Endometrial microvascular endothelial cells (primary cell): ENCODE measurements around the gene GORASP2. TPM values are rescaled to one million over a fixed set of nuclear protein-coding genes. Genes with fewer than 3 reads are reported as not detected.

Experiments used
- in situ Hi-C: cut with HindIII; loops from 2 replicates; pipeline ENCODE4 v1.10.0; 2017; ENCODE audit warnings: low sequenced_read_pairs, low pct_unique_long_range_greater_than_20kb; ENCODE audit errors: inconsistent ontology term
- total RNA-seq: library from RNA; depleted of rRNA; stranded (reverse); fragments of >200 nt; gene quantifications from one replicate; pipeline ENCODE4 v1.2.3, GENCODE V29; 2015; ENCODE audit errors: inconsistent ontology term

Gene GORASP2
- total RNA-seq, 1 donor from 2014 or later, result 82.4 TPM

DNA sequence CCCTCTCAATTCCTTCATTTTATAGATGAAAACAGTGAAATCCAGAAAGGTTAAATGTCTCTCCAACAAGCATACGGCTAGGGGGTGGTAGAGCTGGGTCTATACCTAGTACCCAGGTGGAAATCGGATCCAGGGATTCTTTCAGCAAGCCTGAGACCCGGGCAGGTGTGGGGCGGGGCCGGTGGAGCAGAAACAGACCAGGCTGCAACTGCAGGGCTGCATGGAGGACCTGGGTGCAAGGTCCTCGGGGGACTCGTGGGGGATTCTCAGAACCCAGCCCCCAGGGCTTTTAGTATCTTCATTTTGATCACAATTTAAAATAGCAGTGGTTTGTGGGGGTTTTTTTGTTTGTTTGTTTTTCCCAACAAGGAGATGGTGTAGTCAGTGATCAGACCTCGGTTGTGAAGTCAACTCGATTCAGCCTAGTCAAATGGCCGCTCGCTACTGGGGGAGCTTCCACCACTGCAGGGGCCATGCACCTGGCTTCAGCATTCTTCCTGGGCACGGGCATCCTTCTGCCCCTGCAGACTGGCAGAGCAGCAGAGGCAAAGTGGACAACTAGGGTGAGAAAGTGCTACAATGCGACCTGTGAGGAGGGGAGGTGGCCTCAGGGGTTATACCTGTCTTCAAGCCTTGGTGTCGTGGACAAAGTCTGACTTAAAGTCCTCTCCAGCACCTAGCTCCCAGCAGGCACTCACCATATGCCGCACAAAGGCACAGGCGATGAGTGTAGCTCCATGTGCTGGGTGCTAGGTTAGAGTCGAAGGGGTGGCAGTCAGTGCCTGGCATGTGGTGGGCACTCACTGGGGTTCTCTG lies 46.3 kb downstream of the GORASP2 start:
- in situ Hi-C loops, result no loop called here

DNA sequence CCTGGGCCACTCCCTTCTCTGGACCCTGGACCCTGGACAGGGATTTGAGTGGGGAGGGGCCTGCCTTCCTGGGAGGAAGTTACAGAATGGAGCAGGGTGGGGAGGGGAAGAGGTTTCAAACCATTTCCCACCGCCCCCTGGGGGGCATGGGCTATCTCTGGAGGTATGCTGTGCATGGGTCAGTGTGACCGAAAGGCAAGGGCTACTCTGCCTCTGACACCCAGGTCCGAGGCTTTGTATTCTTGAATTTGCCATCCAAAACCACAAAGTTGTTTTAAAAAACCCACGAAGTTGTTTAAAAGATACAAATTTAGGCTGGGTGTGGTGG lies 46.9 kb downstream of the GORASP2 start:
- in situ Hi-C loops, result no loop called here

DNA sequence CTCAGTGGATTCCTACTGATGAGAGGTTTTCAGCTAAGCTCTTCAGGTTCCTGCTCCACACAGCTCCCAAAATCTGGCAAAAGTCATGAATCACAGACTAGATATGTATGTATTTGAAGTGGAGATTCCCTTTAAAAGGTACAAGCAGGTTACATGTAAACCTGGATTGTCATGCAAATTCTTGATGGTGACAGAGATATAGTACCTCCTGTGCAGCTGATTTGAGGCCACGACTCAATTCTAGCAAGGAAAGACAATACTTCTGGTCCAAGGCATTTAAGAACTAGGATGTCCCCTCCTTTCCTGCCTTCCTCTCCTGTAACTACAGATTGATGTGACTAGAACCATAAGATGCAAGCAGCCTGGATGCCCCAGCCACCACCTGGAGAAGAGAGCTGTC lies 55.0 kb downstream of the GORASP2 start:
- in situ Hi-C loops, result no loop called here

DNA sequence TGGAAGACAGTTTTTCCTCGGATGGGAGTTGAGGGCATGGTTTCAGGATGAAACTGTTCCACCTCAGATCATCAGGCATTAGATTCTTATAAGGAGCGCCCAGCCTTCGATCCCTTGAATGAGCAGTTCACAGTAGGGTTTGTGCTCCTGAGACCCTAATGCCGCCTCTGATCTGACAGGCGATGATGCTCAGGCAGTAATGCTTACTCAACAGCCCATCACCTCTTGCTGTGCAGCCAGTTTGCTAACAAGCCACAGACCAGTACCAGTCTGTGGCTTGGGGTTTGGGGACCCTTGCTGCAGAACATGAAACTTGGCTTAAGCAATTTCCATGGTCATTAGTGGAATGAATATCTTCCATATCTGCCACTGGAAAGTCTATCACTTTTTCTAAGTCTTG lies 56.4 kb downstream of the GORASP2 start:
- in situ Hi-C loops, result no loop called here

DNA sequence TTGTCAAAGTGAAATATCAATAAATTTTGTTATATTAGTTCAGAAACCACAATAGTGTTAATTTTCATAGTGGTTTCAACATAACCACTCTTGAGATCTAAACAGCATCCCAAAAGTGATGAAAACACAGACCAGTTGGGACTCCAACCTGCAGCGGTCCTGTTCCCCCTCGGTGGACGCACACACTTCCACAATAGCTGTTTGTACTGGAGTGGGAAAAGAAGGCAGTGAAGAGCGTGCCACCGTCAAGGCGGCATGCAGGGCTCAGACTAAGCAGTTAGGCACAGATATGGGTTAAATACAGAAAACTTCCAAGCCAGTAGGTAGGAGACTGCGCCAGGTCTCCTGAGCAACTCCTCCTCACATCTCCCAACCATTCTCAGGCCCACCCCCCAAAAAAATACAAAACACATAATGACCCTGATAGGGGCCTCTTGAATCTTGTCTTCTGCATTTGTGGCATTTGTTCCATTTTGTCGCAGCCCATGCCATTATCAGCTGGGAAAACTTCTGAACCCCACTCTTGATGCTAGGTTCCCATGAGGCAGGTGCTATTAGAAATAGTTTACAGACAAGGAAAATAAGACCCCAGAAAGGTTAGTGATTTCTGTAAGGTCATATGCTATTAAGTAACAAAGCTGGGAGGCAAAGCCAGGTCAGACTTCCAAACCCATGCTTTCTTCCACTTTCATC lies 57.7 kb downstream of the GORASP2 start:
- in situ Hi-C loops, result no loop called here

DNA sequence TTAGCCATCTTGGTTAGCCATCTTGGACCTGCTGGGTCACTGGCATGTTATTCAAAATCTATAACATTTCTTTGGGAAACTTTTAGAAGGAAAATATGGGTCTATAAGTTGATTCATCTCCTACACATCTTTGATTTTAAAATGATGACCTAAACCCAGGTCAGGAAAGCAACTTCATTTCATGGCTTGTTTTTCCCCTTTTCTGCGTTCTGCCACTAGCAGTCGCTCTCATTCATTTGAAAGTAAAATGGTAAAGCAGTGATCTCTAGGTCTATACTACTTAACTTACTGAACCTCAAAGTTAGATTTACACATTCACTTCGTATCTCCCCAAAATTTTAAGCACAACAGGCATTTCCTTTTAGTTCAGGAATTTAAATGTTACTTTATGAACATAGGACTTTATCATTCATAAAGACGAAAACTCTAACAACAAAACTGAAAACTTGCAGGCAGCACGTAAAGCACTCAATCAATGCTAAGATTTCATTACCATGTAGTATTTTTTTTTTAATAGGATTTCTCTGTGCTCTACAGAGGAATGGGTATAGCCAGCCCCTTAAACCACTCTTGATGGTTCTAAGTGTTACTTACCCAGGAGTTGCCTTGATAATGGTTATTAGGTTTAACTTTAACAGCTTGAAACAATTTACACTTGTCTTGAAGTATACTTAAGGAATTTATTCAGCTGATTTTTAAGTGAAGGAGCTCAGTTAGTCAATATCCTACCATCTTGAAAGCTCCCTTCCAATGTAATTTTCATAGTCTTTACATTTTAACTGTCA lies 62.5 kb downstream of the GORASP2 start:
- in situ Hi-C loops, result no loop called here

DNA sequence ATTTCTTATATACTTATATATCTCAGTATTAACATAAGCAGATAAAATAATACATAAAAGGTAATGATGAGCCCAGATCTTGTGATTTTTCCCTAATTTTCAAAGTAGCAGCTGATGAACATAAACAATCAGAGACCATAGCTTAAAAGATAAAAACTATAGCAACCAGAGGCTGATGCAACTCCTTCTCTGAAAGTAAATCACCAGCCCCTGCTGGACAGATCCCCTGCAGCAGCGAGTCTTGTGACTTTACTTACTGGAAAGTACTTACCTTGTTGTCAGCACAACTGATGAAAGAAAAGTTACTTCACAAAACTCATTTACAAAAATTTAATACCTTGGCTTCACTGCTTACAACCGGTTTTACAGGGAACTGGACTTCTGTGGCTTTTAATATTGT lies 67.3 kb downstream of the GORASP2 start:
- in situ Hi-C loops, result no loop called here

DNA sequence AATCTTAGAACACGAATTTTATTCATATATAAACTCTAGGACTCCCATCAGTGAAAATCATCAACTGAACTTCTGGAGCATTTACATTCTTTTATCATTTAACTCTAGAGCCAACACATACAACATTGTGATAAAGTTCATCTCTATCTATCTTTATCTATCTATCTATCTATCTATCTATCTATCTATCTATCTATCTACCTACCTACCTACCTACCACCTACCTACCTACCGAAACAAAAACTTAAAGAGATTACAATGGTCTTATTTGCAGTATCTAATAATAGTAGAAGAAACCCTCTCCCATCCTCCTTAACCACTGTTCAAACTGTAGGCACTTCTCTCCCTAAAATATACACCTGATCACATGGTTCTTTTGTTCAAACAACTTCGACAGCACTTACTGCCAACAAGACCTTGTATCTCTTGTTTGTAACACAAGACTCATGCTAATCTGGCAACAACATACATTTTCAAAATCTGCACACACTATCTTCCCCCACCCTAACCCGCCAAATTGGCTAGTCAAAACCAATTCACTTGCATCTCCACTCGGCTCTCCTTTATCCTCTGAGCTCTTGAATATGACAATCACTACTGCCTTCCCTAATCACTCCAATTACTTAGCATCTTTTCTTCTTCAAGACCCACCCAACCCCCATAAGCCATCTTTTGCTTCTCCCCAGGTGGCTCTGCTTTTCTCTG lies 69.0 kb downstream of the GORASP2 start:
- in situ Hi-C loops, result no loop called here

DNA sequence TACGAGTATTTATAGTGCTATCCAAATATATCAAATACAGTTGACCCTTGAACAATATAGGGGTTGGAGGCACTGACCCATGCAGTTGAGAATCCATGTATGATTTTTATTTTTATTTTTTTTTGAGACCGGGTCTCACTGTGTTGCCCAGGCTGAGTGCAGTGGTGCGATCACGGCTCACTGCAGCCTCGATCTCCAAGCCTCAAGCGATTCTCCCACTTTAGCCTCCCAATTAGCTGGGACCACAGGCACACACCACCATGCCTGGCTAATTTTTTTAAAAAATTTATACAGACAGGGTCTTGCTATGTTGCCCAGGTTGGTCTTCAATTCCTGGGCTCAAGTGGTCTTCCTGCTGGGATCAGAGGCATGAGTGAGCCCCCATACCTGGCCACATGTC lies 70.6 kb downstream of the GORASP2 start:
- in situ Hi-C loops, result no loop called here

DNA sequence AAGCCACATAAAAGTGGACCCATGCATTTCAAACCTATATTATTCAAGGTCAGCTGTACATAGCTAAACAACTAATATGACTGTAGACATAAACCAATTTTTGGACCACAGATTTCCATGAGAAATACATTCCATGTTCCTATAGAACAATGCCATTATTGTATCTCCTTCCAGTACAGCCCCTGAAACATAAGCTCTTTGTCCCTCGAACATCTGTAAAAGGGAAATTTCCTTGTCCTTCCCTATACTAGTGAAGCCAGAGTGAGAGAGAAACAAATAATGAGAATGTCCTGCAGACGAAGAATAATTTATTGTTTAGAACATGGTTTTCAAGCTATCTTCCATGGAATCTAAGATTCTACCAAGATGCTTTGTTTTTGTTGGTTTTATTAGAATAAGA lies 75.3 kb downstream of the GORASP2 start:
- in situ Hi-C loops, result no loop called here

DNA sequence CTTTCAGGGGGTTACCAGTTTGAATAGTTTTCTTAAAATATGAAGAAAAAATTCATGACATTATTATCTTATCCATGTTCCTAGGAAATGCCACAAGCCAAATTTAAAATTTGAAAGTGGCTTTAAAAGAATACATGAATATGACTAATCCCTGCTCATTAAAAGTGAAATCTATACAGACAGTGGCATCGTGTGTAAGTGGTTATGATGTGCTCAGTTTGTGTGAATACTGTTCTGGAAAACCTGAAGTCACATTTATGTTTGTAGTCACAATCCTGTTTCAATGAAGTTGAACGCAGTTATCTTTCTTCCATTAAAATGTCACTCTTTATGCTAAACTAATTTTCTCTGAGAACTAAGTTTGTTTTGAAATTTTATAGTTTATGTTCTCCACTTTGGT lies 75.8 kb downstream of the GORASP2 start:
- in situ Hi-C loops, result no loop called here

DNA sequence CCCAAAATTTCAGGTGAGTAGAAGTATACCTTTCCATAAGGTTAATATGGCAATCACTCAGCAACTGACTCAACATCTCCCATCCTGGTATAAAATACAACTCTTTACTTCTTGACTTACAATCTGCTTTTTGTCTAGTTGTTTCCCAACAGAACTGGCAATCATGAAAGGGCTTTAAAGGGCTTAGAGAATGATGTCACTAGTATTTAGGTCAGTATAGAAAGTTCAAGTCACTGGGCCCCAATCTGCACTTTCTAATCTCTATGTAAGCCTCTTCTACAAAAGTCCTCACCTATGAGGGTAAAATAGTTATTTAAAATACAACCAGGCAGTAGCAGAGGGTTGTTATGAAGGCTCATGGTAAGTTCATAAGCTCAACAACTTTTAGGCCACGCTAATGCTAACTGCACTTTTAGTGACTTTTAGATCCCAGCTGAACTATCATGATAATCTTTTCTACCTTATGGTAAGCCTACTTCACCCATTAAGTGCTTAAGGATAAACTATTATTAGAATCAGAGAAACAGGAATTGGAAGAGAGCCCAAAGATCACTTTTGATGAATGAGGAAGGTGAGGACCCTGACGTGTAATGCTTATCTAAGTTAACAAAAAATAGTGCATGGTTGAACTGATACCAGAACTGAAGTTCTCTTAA lies 79.6 kb downstream of the GORASP2 start:
- in situ Hi-C loops, result no loop called here

DNA sequence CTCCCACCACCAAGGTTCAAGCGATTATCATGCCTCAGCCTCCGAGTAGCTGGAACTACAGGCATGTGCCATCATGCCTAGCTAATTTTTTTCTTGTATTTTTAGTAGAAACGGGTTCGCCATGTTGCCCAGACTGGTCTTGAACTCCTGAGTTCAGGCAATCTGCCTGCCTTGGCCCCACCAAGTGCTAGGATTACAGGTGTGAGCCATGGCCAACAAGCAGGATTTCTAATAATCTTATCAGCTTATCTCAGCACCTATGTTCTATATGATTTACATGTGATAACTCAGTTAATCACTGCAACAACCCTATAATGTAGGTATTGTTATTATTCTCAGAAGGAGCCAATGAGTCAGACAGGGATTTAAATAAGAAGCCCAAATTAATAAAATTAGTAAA lies 80.3 kb downstream of the GORASP2 start:
- in situ Hi-C loops, result no loop called here

DNA sequence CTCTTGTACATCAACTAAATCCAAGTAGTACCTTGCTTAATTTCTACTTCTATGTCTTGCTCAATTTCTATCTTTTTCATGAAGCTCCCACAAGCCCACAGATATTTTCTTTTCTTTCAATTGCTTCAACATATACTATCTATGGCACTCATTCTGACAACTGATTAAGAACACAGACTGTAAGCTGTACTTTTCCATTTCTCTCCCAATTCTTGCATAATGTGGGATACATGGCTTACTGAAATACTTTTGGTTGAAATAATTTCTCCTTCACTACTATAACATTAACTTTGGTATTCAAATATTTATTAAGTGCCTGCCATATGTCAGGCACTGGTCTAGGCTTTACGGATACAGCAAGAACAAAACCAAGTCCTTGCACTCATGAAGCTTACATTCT lies 84.8 kb downstream of the GORASP2 start:
- in situ Hi-C loops, result no loop called here

DNA sequence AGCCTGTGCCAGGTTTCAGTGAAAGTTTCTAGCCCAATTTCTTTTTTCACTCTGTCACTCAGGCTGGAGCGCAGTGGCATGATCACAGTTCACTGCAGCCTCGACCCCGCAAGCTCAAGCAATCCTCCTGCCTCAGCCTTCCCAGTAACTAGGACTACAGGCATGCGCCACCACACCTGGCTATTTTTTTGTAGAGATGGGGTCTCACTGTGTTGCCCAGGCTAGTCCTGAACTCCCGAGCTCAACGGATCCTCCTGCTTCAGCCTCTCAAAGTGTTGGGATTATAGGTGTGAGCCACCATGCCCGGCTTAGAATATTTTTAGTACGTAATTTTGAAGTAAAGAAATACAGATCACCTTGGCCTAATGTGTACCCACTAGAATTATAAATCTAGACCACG lies 87.1 kb downstream of the GORASP2 start:
- in situ Hi-C loops, result no loop called here
